Endothelial cell (in vitro differentiated cells): ENCODE measurements around the gene HIVEP2. TPM values are rescaled to one million over a fixed set of nuclear protein-coding genes. Genes with fewer than 3 reads are reported as not detected.

Experiments used
- DNase-seq: peaks from one replicate; pipeline ENCODE4 v3.0.0; 2021; ENCODE audit warnings: low spot score
- H3K27ac Mint-ChIP-seq: one replicate; pipeline ENCODE4 v1.8.0; 2021; ENCODE audit warnings: mixed read lengths, inconsistent platforms; ENCODE audit not compliant: unreplicated experiment
- H3K27me3 Mint-ChIP-seq: one replicate; pipeline ENCODE4 v1.8.0; 2021; ENCODE audit warnings: mild to moderate bottlenecking, moderate library complexity, mixed read lengths, inconsistent platforms; ENCODE audit not compliant: unreplicated experiment
- H3K36me3 Mint-ChIP-seq: one replicate; pipeline ENCODE4 v1.8.0; 2021; ENCODE audit warnings: mild to moderate bottlenecking, low read depth, mixed read lengths, inconsistent platforms; ENCODE audit not compliant: unreplicated experiment
- H3K4me1 Mint-ChIP-seq: one replicate; pipeline ENCODE4 v1.8.0; 2021; ENCODE audit warnings: mild to moderate bottlenecking, mixed read lengths, inconsistent platforms; ENCODE audit not compliant: unreplicated experiment
- H3K4me3 Mint-ChIP-seq: one replicate; pipeline ENCODE4 v1.8.0; 2021; ENCODE audit warnings: mild to moderate bottlenecking, mixed read lengths, inconsistent platforms; ENCODE audit not compliant: unreplicated experiment
- H3K9me3 Mint-ChIP-seq: one replicate; pipeline ENCODE4 v1.8.0; 2021; ENCODE audit warnings: mixed read lengths, inconsistent platforms; ENCODE audit not compliant: unreplicated experiment
- CTCF ChIP-seq: fragments of 200-600 bp; sonication (generic); IDR thresholded peaks from one replicate; pipeline ENCODE4 v1.5.0; 2021; ENCODE audit warnings: antibody characterized with exemption; ENCODE audit not compliant: unreplicated experiment
- total RNA-seq: library from RNA; stranded (reverse); fragmentation: NEBNext Ultra II Directional; extraction: Animal tissue kit (Norgen Biotek cat#: 25700); gene quantifications from one replicate; pipeline ENCODE4 v1.2.1, GENCODE V29; 2021; ENCODE audit not compliant: unreplicated experiment

The HIVEP2 gene
- total RNA-seq, 1 donor from 2014 or later, result 15.6 TPM

GRCh38 chr6:142887517-142887916 is 57.5 kb downstream of the HIVEP2 start:
- TF ChIP-seq CTCF, result no peak
- Mint-ChIP-seq H3K27ac (peak overlapping the region; percentile 26), H3K36me3 (no peaks in the 10 kb centered on the region), H3K4me3 (no peak overlapping the region), H3K4me1 (peaks cover 27% of the 10 kb centered on the region), H3K9me3 (no peaks in the 10 kb centered on the region), H3K27me3 (peaks cover 5% of the 10 kb centered on the region)
- DNase-seq, result no peak

- TF ChIP-seq CTCF, result no peak
- H3K9me3 Mint-ChIP-seq, result no peaks in the 10 kb centered on the region
- peaks cover 27% of the 10 kb centered on the region for H3K4me1 Mint-ChIP-seq
- H3K27ac Mint-ChIP-seq, result peak overlapping the region; percentile 8
- H3K27me3 Mint-ChIP-seq, result peaks cover 5% of the 10 kb centered on the region
- no peak for DNase-seq
- no peak overlapping the region for H3K4me3 Mint-ChIP-seq
- no peaks in the 10 kb centered on the region for H3K36me3 Mint-ChIP-seq
Measured at GRCh38 chr6:142886431-142887170, 58.4 kb downstream of the HIVEP2 start.

- Mint-ChIP-seq H3K36me3 (no peaks in the 10 kb centered on the region), H3K27ac (peak overlapping the region; percentile 78), H3K9me3 (no peaks in the 10 kb centered on the region), H3K27me3 (peaks cover 5% of the 10 kb centered on the region), H3K4me3 (no peak overlapping the region), H3K4me1 (peaks cover 27% of the 10 kb centered on the region)
- TF ChIP-seq CTCF, result no peak
- DNase-seq, result peak; percentile 24
Measured at GRCh38 chr6:142885182-142885867, 59.7 kb downstream of the HIVEP2 start.

GRCh38 chr6:142884214-142885035 is 60.6 kb downstream of the HIVEP2 start:
- Mint-ChIP-seq H3K27me3 (peaks cover 5% of the 10 kb centered on the region), H3K36me3 (no peaks in the 10 kb centered on the region), H3K4me1 (peaks cover 27% of the 10 kb centered on the region), H3K4me3 (peak overlapping the region; percentile 54), H3K9me3 (no peaks in the 10 kb centered on the region), H3K27ac (peak overlapping the region; percentile 78)
- DNase-seq, result no peak
- TF ChIP-seq CTCF, result no peak
